ENCODE results near the gene FOXE1.

Gene FOXE1

DNA sequence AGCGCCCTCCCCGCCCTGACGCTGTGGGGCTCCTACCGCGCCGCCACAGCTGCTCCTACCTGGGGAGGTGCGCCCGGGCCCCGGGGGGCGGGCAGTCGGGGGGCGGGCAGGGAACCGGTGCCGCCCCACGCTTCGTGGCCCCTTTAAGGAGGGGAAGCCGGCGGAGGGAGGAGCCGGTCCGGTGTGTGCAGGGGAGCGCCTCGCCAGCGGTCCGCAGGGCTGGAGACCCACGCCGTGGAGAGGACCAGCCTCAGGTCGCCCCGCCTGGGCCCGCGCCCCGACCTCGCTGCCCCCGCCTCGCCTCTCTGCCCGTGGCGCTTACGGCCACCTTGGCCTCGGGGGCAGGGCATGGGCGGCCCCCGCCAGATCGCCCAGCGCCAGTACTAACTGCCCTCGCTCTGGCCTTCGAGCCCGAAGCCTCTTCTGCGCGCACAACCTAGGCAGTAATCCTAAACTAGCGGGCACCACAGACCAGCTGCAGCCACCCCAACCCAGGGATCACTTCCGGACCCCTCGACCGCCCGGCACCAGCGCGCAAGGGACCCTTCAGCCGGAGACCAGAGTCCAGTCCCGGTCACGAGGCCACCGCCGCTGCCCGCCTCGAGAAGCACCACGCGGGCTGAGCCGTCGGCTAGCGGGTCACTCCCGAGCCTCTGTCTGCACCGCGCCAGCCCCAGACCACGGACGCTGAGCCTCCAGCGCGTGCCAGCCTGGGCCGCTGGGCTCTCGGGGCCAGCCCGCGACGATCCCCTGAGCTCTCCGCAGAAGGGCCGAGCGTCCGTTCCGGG is at the start of gene FOXE1:
Gene FOXE1, plus strand, starts transcription at position 171 of the 788 bp plus-strand sequence. CDS start 689 bp downstream, outside the sequence.
- DNase-seq = no peak

GRCh38 chr9:97804059-97804365 is 49.0 kb upstream of the FOXE1 start:
- DNase-seq = no peak

DNA sequence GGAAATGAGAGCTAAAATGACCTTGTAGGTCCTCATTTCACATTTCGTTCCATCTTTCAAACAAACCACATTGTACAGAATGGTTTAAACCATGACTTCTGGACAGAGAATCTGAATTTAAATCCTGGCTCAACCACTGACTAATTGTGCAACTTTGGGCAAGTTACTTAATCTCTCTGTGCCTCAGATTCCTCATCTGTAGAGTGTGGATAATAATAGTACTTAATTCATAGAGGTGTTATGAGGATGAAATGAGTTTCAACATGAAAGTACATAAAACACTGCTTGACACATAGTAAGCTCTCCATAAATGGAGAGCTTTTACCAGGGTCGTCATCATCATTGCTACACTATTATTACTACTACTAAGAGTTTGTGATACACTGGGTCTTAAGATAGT is 46.3 kb upstream of the FOXE1 start:
- DNase-seq = no peak

DNA sequence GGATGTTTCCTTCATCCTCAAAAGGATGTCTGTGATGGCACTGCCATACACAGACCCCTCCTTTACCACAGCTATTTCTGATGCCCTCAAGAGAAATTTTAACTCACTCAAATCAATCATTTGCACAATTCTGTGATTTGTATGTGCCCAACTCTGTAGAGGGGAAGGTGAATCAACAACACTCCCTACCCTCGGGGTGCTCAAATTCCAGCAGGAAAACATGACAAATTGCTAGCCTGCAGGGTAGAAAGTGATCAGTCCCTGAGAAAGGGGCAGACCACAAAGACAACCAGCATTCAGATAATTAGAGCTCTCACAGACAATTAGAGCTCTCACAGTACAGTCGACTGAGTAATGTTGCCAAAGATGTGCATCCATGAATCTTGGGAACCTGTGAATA is 45.3 kb upstream of the FOXE1 start:
- DNase-seq = no peak

GRCh38 chr9:97808415-97808814 is 44.6 kb upstream of the FOXE1 start:
- DNase-seq = no peak

GRCh38 chr9:97808972-97809371 is 44.1 kb upstream of the FOXE1 start:
- no peak for DNase-seq

- no peak for DNase-seq
These were observed 43.2 kb upstream of the FOXE1 start for GRCh38 chr9:97809666-97810344.

DNA sequence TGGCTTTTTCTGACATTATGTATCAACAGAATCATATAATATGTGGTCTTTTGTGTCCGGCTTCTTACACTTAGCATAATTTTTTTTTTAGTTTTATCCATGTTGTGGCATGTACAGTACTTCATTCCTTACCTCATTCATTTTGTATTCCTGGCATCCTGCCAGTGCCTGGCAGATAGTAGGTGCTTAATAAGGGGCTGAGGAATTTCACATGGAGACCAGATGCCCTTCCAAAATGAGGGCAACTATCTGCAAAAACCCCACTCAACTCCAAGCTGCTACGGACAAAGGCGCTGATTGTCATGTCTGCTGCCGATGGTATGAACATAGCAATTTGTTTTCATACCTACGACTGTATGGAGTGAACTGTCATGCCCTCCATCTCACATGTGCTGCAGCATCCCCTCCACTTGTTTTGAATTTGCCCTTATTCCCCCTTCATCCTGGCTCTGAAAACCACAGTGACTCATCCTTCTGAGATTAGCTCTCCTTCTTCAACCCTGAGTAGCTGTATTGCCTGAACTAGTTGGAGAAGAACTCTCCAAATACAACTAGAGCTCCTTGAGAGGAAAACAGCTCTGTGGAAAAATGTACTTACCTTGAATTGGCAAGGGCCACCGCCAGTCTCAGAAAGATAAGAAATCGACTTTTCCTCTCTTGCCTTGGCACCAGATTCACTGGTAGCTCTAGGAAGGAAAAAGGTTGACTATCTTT is 41.3 kb upstream of the FOXE1 start:
- no peak for DNase-seq

DNA sequence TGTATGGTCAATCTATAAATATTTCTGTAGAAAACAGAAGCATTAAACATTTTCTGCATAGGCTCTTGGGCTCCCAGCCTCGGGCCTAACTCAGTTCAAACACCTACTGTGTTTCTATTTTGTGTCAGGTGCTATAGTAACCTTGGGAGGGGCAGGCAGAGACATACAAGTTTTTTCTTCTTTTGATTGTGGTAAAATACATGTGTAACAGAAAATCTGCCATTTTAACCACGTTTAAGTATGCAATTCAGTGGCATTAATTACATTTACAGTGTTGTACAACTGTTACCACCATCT is 40.8 kb upstream of the FOXE1 start:
- DNase-seq = no peak

GRCh38 chr9:97813072-97813471 is 40.0 kb upstream of the FOXE1 start:
- no peak for DNase-seq

DNA sequence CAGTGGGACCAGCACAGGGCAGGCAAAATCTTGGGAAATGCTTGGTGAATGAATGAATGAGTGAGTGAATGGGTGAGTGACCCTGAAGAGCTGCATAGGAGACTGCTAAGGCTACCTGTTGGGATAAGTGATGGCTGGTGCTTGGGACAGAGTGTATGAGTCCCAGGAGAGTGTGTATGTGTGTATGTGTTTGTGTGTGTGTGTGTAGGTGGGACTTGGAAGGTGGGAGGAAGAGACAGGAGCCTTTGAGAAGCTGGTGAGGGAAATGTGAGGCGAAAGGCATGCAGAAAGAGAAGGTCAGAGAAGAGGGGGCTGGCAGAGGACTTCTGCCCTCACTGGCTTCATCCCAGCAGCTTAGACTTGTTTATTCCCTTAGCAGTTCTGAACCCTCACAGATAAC is 33.3 kb upstream of the FOXE1 start:
- DNase-seq = no peak

GRCh38 chr9:97820373-97820772 is 32.7 kb upstream of the FOXE1 start:
- no peak for DNase-seq

DNA sequence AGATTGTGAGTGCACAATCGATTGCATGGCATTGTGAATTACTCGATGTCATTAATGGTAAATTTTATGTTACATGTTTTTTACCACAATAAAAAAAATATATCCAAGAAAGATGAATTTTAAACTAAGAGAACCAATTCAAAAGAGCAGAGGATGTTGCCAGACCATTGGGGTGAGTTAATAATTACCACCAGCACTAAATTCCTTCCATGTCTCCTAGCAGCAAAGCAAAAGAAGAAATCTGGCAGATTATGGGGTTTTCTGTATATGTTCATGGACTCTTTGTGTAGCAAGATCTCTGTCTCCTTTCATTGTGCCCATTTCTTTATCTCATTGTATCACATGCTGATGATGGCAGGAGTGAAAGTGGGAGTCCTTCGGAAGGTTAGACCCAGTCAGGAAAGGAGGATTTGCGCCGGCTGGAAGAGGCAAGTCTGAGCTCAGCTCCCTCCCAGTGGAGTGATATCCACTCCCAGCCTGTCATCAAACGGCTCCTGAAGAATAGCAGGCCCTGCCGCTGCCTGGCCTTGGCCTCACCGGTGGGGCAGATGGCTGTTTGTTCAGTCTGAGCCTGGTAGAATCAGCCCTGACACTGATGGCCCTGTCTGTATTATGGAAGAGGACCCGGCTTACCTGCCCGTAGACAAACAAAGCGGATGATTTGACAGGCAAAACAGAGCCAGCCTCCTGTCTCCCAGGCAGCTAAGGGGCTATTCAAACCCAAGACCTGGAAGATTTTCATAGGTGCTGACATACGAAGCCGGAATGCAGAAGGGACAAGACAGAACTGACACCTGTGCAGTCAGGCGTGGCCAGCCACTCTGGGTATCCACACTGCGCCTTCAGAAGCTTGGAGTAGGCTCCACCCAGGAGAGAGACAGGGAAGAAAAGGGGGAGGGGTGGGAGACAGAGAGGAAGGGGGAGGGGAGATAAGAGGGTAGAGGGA is 21.9 kb upstream of the FOXE1 start:
- no peak for DNase-seq

DNA sequence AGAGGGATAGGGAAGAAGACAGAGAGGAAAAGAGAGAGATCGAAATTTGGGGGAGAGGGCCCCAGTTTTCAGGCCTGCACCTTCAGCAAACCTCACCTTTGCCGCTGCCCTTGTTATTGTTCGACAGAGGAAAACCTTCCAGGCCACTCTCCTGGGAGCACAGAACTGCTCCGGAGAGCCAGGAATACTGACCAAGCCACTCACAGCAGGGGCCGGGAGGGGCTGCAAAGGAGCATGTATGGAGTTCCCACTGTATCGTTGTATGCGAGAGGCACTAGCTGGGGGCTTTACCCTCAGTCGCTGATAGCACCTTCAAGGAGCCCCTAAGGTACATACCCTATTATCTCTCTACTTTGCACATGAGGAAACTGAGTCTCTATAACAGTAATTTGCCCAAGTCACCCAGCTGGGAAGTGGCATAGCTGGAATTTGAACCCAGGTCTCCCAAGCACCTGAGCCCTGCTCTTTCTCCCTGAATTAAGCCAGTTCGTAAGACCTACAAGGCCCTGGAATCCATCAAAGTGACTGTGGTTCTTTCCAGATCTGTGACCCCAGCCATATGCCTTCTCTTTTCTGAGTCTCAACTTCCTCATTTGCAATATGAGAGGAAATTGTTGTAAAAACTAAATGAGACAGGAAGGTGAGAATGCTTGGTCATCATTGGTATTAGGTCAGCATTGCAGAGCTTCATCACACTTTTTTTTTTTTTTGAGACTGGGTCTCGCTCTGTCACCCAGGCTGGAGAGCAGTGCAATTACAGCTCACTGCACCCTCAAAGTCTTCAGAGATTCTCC is 21.0 kb upstream of the FOXE1 start:
- DNase-seq = no peak

DNA sequence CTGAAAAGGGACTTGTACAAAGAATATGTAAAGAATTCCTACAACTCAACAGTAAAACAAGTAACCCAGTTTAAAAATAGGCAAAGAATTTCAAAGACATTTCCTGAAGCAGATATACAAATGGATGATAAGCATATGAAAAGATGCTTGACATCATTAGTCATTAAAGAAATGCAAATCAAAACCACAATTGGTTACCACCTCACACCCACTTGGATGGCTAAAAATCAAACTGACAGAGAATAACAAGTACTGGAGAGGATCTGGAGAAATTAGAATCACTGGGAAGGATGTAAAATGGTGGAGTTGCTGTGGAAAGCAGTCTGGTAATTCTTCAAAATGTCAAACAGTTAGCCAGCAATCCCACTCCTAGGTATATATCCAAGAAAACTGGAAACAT is 12.5 kb upstream of the FOXE1 start:
- no peak for DNase-seq

DNA sequence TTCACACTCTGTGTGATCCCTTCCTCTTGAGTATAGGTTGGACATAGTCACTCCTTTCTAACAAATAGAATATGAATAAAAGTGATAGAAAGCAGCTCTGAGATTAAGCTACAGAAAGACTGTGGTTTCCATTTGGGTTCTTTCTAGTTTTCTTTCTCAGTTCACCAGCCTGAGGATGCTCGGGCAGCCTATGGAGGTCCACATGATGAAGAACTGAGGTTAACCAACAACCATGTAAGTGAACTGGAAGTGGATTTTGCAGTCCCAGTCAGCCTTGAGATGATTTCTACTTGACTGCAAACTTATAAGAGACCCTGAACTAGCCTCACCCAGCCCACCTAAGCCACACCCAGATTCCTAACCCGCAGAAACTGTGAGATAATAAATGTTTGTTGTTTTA is 10.1 kb upstream of the FOXE1 start:
- DNase-seq = no peak

GRCh38 chr9:97845130-97845529 is 7.9 kb upstream of the FOXE1 start:
- DNase-seq = no peak

DNA sequence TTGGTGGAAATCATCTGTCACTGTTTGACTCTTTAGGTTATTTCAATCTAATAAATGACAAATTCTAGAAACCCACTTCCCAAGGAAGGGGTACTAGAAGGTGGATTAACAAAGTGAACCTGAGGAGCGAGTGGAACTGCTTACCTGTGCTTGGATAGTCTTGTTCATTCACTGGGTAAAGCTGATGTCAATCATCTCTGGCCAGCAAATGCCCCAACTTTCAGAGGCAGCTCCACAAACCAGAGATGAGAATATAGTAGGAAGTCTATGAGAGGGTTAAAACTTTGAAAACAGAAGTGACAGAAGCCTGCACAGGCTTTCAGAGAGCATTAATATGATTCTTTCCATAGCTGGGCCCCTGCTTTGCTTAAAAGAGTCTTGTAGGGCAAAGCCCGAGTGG is 7.3 kb upstream of the FOXE1 start:
- DNase-seq = no peak

- no peak for DNase-seq
These were observed 6.7 kb upstream of the FOXE1 start for GRCh38 chr9:97846347-97846746.

DNA sequence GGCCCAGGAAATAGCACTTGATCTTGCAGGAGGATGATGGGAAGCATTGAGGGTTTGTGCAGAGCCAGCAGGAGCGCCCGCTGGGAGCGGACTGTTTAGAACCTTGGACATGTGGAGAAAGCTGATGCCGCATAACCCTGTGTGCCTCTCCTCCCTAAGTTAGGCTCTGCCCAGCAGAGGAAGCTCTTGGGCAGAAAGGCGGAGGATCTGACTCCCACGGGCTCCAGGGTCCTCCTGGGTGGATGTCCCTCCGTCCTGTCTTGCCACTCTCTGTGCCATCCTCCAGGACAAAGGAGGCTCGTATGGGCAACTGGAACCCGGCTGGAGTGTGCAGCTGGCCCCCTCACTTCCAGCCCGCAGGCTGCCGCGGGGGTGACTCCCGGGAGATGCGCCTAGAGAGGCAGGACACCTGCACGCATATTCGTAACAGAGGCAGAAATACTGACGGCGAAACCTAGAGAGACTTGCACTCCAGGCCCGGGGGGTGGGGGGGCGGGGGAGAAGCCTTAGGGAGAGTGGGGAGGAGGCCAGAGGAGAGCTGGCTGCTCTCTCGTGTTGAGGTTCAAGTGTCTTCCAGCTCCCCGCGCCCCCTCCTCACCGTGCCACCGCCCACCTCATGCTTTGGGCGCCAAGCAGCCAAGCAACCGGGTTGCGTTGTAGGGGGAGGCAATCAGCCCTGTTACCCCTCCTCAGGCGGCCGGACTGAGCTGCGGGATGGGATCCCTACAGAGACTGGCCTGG is 5.4 kb upstream of the FOXE1 start:
- DNase-seq = no peak

- no peak for DNase-seq
These were observed 4.9 kb upstream of the FOXE1 start for GRCh38 chr9:97848215-97848479.

Data from CD4-positive, alpha-beta T cell treated with Interleukin-10 for 1 hour (primary cell).